HepG2 (cell line): ENCODE results near the gene SEMA4C. TPM values are rescaled to one million over a fixed set of nuclear protein-coding genes. Genes with fewer than 3 reads are reported as not detected.

Source experiments
- FOXP1 ChIP-seq, 2 experiments: fragments of 450-650 bp in 1 of 2; IDR thresholded peaks; 2 replicates each; pipeline ENCODE4 v1.6.1; 2017 to 2018; ENCODE audit warnings: antibody characterized with exemption in 1 of 2
- HMGXB3 ChIP-seq: sonication (generic); formaldehyde crosslinking; IDR thresholded peaks from 2 replicates; pipeline ENCODE4 v1.4.0; 2020; ENCODE audit warnings: missing genetic modification reagents, borderline replicate concordance
- MTA1 ChIP-seq: sonication (generic); formaldehyde crosslinking; IDR thresholded peaks from 2 replicates; pipeline ENCODE4 v1.4.0; 2020; ENCODE audit warnings: missing genetic modification reagents, mild to moderate bottlenecking, borderline replicate concordance
- SETDB1 ChIP-seq: sonication (generic); formaldehyde crosslinking; IDR thresholded peaks from 2 replicates; pipeline ENCODE4 v1.5.1; 2020; ENCODE audit warnings: missing genetic modification reagents, mild to moderate bottlenecking, borderline replicate concordance
- SP1 ChIP-seq, 2 experiments: fragments of 450-650 bp in 1 of 2; sonication (generic) in 1 of 2; formaldehyde crosslinking in 1 of 2; IDR thresholded peaks; 2 replicates each; pipeline versions ENCODE4 v1.4.0 to v1.6.1; 2016 to 2020; ENCODE audit warnings: missing genetic modification reagents in 1 of 2
- YEATS2 ChIP-seq: sonication (generic); formaldehyde crosslinking; IDR thresholded peaks from 2 replicates; pipeline ENCODE4 v1.4.0; 2020; ENCODE audit warnings: missing genetic modification reagents, borderline replicate concordance
- ZFP41 ChIP-seq: sonication (generic); formaldehyde crosslinking; IDR thresholded peaks from 2 replicates; pipeline ENCODE4 v1.4.0; 2020; ENCODE audit warnings: mild to moderate bottlenecking, missing genetic modification reagents, borderline replicate concordance
- ZNF232 ChIP-seq: sonication (generic); formaldehyde crosslinking; IDR thresholded peaks from 2 replicates; pipeline ENCODE4 v1.4.0; 2020; ENCODE audit warnings: missing genetic modification reagents, borderline replicate concordance
- ZNF318 ChIP-seq: sonication (generic); formaldehyde crosslinking; IDR thresholded peaks from 2 replicates; pipeline ENCODE4 v1.4.0; 2020; ENCODE audit warnings: mild to moderate bottlenecking, missing genetic modification reagents
- ZNF343 ChIP-seq: sonication (generic); formaldehyde crosslinking; IDR thresholded peaks from 2 replicates; pipeline ENCODE4 v1.4.0; 2020; ENCODE audit warnings: mild to moderate bottlenecking, missing genetic modification reagents
- ZNF557 ChIP-seq: sonication (generic); formaldehyde crosslinking; IDR thresholded peaks from 2 replicates; pipeline ENCODE4 v1.4.0; 2020; ENCODE audit warnings: missing genetic modification reagents
- ZNF644 ChIP-seq: IDR thresholded peaks from 2 replicates; pipeline ENCODE4 v1.6.1; 2016; ENCODE audit warnings: low read depth
- polyA plus RNA-seq, 8 experiments: library from polyadenylated mRNA; depleted of rRNA in 3 of 8; stranded (reverse) in 7 of 8; unstranded in 1 of 8; fragments of >200 nt; fragmentation: Illumina TruSeq in 4 of 8; extraction: Trizol in 4 of 8; gene quantifications; 2 replicates each; pipeline versions ENCODE4 v1.2.1 to v1.2.3, GENCODE V29; 2011 to 2016; ENCODE audit warnings: low read depth in 4 of 8, missing spikeins in 1 of 8, mixed read lengths in 1 of 8; ENCODE audit not compliant: insufficient read depth in 1 of 8
- total RNA-seq, 5 experiments: library from RNA; depleted of rRNA; stranded (reverse); fragments of >200 nt; fragmentation: Illumina TruSeq; extraction: Trizol; gene quantifications; 2 replicates each; pipeline ENCODE4 v1.2.3, GENCODE V29; 2016; ENCODE audit warnings: low read depth in 1 of 5
- TF ChIP-seq, protein P1 (sequence below): sonication (generic); formaldehyde crosslinking; IDR thresholded peaks from 2 replicates; pipeline ENCODE4 v1.4.0; 2020; ENCODE audit warnings: missing genetic modification reagents

SEMA4C gene
- total and polyA plus RNA-seq, 2 of the 13 experiments (the other 11 are each of a cell fraction or from before 2014, with no cell fraction given), result 25.9 to 46.6 TPM

- TF ChIP-seq, protein P1, sequence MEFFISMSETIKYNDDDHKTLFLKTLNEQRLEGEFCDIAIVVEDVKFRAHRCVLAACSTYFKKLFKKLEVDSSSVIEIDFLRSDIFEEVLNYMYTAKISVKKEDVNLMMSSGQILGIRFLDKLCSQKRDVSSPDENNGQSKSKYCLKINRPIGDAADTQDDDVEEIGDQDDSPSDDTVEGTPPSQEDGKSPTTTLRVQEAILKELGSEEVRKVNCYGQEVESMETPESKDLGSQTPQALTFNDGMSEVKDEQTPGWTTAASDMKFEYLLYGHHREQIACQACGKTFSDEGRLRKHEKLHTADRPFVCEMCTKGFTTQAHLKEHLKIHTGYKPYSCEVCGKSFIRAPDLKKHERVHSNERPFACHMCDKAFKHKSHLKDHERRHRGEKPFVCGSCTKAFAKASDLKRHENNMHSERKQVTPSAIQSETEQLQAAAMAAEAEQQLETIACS, result no peak
- TF ChIP-seq ZNF644 (CRISPR knock-in tag) (no peak), YEATS2 (CRISPR knock-in tag) (no peak), ZNF557 (CRISPR knock-in tag) (no peak), ZNF318 (CRISPR knock-in tag) (no peak), HMGXB3 (no peak), SETDB1 (CRISPR knock-in tag) (no peak), MTA1 (CRISPR knock-in tag) (no peak), FOXP1 (IDR thresholded peaks at IDR 0.05) (no peak), FOXP1 (CRISPR knock-in tag; IDR thresholded peaks at IDR 0.05) (peak; percentile 47; the same call in 1 of the 2 replicates), ZFP41 (CRISPR knock-in tag) (no peak), SP1 (IDR thresholded peaks at IDR 0.05) (no peak), SP1 (CRISPR knock-in tag; IDR thresholded peaks at IDR 0.05) (no peak), ZNF232 (0 out of 2 replicates have a peak, but pooled peaks have one; percentile 41), ZNF343 (CRISPR knock-in tag) (0 out of 2 replicates have a peak, but pooled peaks have one; percentile 40)
Observed at GRCh38 chr2:96867756-96868554, 1.9 kb downstream of the SEMA4C start (continued).
